Heart left ventricle (tissue), 13 donors: ENCODE data around the gene PBX1.

Experiments
- POLR2A ChIP-seq, 2 donors: fragments of 450-650 bp; IDR thresholded peaks; one replicate each; pipeline ENCODE4 v1.6.1; 2017; ENCODE audit warnings: antibody characterized with exemption in 2 of 2, mild to moderate bottlenecking in 2 of 2, moderate library complexity in 2 of 2
- TF ChIP-seq, protein P1 (sequence below), 12 donors: fragments of 200-600 bp; sonication (generic) in 4 of 12; IDR thresholded peaks; one replicate each; pipeline versions ENCODE4 v1.5.0 to v1.8.0; 2018 to 2022; ENCODE audit warnings: antibody characterized with exemption in 12 of 12, mild to moderate bottlenecking in 5 of 12
- donor health status: ischemic (EF 13 %, LVEDD 7.1; RV severe dilation, severe dysfunction).
- donor health status: DM: no; HTN: yes; CAD: no.
- donor health status: DM: no; HTN: no; CAD: no.
- donor health status: ischemic (EF 25% LVEDD 6.9; RV normal size, moderate dysfunction).
- donor health status: ischemic (EF 25% LVEDD 5.7; RV mildly dilated, moderate dysfunction).
- donor health status: ischemic (EF 35%, LVEDD 5.7; RV mildly dilated, moderate dysfunction).
- donor health status: nonischemic (EF 11% LVEDD 7.7; RV severe dilation, severe dysfunction).
- donor health status: DM: yes; HTN: yes; CAD: no.
- donor health status: PGD.
- donor health status: ischemic (EF 29% LVEDD 5.4; RV normal size, mild dysfunction).
- donor health status: nonischemic (EF 23%, LVEDD 6.1; RV moderate dilation, normal function).

DNA sequence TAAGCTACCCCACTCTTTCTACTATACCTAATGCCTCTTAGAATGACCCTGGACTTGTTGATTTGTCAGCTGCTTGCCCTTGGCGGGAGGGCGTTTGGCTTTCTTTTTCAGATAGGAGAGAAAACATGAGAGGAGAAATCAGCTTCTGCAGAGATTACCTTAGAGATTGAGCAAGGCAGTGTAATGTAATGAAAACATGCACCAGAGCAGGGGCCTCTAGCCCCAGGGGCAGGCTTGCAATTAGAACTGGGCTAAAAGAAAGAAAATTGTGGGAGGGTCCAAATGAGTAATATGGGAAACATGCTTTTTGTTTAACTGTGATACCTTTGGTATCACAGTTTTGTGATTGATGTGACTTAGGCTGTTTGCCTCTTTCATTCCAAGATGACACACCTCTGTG, 89.7 kb downstream of the PBX1 start:
- TF ChIP-seq, protein P1, sequence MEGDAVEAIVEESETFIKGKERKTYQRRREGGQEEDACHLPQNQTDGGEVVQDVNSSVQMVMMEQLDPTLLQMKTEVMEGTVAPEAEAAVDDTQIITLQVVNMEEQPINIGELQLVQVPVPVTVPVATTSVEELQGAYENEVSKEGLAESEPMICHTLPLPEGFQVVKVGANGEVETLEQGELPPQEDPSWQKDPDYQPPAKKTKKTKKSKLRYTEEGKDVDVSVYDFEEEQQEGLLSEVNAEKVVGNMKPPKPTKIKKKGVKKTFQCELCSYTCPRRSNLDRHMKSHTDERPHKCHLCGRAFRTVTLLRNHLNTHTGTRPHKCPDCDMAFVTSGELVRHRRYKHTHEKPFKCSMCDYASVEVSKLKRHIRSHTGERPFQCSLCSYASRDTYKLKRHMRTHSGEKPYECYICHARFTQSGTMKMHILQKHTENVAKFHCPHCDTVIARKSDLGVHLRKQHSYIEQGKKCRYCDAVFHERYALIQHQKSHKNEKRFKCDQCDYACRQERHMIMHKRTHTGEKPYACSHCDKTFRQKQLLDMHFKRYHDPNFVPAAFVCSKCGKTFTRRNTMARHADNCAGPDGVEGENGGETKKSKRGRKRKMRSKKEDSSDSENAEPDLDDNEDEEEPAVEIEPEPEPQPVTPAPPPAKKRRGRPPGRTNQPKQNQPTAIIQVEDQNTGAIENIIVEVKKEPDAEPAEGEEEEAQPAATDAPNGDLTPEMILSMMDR (IDR thresholded peaks at IDR 0.05): no peak
- TF ChIP-seq POLR2A (IDR thresholded peaks at IDR 0.05): no peak
